ENCODE measurements around the gene CEP152. TPM values are rescaled to one million over a fixed set of nuclear protein-coding genes. Genes with fewer than 3 reads are reported as not detected.

The CEP152 gene
- total and polyA plus RNA-seq, 2 donors (not counting 1 experiment from before 2014, with no cell fraction given): 1.5 to 18.0 TPM

DNA sequence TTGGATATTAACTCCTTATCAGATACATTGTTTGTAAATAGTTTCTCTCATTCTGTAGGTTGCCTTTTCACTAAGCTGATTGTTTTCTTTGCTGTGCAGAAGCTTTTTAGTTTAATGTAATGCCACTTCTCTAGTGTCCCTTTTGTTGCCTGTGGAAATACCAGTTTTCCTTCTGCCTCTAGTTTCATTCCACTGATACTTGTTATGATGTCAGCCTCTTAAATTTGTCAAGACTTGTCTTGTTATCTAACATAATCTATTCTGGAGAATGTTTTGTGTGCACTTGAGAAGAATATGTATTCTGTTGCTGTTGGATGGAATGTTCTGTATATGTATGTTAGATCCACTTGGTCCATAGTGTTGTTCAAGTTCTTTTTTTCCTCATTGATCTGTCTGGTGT lies 18.0 kb upstream of the CEP152 start:
- no peak overlapping the region for H3K27ac ChIP-seq (ENCODE audit: low read length in 2 of 2)
- intact Hi-C loops (cut with micrococcal nuclease): no loop called here

GRCh38 chr15:48828471-48828870 lies 17.6 kb upstream of the CEP152 start:
- no peak overlapping the region for H3K4me3 Mint-ChIP-seq
- no peak for TF ChIP-seq EZH2 (IDR thresholded peaks at IDR 0.05; ENCODE audit: borderline replicate concordance, insufficient read depth, low read depth, low read length, poor library complexity, severe bottlenecking)
- TF ChIP-seq, protein P1, sequence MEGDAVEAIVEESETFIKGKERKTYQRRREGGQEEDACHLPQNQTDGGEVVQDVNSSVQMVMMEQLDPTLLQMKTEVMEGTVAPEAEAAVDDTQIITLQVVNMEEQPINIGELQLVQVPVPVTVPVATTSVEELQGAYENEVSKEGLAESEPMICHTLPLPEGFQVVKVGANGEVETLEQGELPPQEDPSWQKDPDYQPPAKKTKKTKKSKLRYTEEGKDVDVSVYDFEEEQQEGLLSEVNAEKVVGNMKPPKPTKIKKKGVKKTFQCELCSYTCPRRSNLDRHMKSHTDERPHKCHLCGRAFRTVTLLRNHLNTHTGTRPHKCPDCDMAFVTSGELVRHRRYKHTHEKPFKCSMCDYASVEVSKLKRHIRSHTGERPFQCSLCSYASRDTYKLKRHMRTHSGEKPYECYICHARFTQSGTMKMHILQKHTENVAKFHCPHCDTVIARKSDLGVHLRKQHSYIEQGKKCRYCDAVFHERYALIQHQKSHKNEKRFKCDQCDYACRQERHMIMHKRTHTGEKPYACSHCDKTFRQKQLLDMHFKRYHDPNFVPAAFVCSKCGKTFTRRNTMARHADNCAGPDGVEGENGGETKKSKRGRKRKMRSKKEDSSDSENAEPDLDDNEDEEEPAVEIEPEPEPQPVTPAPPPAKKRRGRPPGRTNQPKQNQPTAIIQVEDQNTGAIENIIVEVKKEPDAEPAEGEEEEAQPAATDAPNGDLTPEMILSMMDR (IDR thresholded peaks at IDR 0.05): no peak
- no CpG with 5 or more reads among the region's 4 CpGs for WGBS (ENCODE audit: insufficient coverage)
- Histone ChIP-seq H3K4me1 (ENCODE audit: control insufficient read depth in 2 of 2, insufficient read depth in 2 of 2, low read length in 2 of 2) (no peaks in the 10 kb centered on the region), H3K79me2 (ENCODE audit: control insufficient read depth, insufficient read depth, low read length) (no peaks in the 10 kb centered on the region), H3K9ac (ENCODE audit: low read length) (no peak overlapping the region), H3K27me3 (replicated peaks in 1 of 4; ENCODE audit: control extremely low read depth in 1 of 4, control insufficient read depth in 3 of 4, insufficient read depth in 4 of 4, low read length in 3 of 4) (peaks cover 0 to under 1% (median 0%) of the 10 kb centered on the region in 4 experiments), H3K4me3 (ENCODE audit: control extremely low read depth in 1 of 5, extremely low read depth in 1 of 5, insufficient read depth in 1 of 5, low read depth in 2 of 5, low read length in 4 of 5) (no peak overlapping the region), H3K36me3 (replicated peaks in 1 of 2; ENCODE audit: control extremely low read depth in 1 of 2, control insufficient read depth in 1 of 2, extremely low read depth in 1 of 2, insufficient read depth in 2 of 2, low read length in 1 of 2) (no peaks in the 10 kb centered on the region), H2AFZ (ENCODE audit: insufficient read depth, low read depth, low read length, poor library complexity, severe bottlenecking) (no peak overlapping the region), H3K27ac (ENCODE audit: low read length in 2 of 2) (no peak overlapping the region), H3K4me2 (replicated peaks; ENCODE audit: low read depth, low read length, poor library complexity, severe bottlenecking) (no peak overlapping the region), H4K20me1 (ENCODE audit: control insufficient read depth, insufficient read depth, low read length, poor library complexity, severe bottlenecking) (no peaks in the 10 kb centered on the region), H3K9me3 (ENCODE audit: control extremely low read depth in 1 of 3, control insufficient read depth in 2 of 3, insufficient read depth in 1 of 3, low read length in 2 of 3) (peaks cover 0 to 11% (median 8%) of the 10 kb centered on the region in 3 donors)
- peaks cover 4% of the 10 kb centered on the region for H3K9me3 Mint-ChIP-seq (ENCODE audit: insufficient read depth)
- H3K27me3 Mint-ChIP-seq: peaks cover 16% of the 10 kb centered on the region
- ChIA-PET CTCF (no interaction called here), POLR2A (no interaction called here)
- DNase-seq: no peak
- intact Hi-C loops (cut with micrococcal nuclease): no loop called here
- no peak for ATAC-seq (ENCODE audit: low read depth)
- no peak overlapping the region for H3K27ac Mint-ChIP-seq
- no peaks in the 10 kb centered on the region for H3K4me1 Mint-ChIP-seq

More for the DNA sequence above, 18.0 kb upstream of the CEP152 start:
- H3K27ac Mint-ChIP-seq: no peak overlapping the region
- no peaks in the 10 kb centered on the region for H3K4me1 ChIP-seq (ENCODE audit: control insufficient read depth in 2 of 2, insufficient read depth in 2 of 2, low read length in 2 of 2)
- no peak for TF ChIP-seq EZH2 (IDR thresholded peaks at IDR 0.05; ENCODE audit: borderline replicate concordance, insufficient read depth, low read depth, low read length, poor library complexity, severe bottlenecking)
- TF ChIP-seq, protein P1 (IDR thresholded peaks at IDR 0.05): no peak
- H3K4me2 ChIP-seq (replicated peaks; ENCODE audit: low read depth, low read length, poor library complexity, severe bottlenecking): no peak overlapping the region
- H3K4me1 Mint-ChIP-seq: no peaks in the 10 kb centered on the region
- ATAC-seq (ENCODE audit: low read depth) (no peak), DNase-seq (no peak)
- H2AFZ ChIP-seq (ENCODE audit: insufficient read depth, low read depth, low read length, poor library complexity, severe bottlenecking): no peak overlapping the region
- H3K36me3 ChIP-seq (replicated peaks in 1 of 2; ENCODE audit: control extremely low read depth in 1 of 2, control insufficient read depth in 1 of 2, extremely low read depth in 1 of 2, insufficient read depth in 2 of 2, low read length in 1 of 2): no peaks in the 10 kb centered on the region
- CTCF ChIA-PET: no interaction called here
- peaks cover 16% of the 10 kb centered on the region for H3K27me3 Mint-ChIP-seq
- no peak overlapping the region for H3K4me3 Mint-ChIP-seq
- no peaks in the 10 kb centered on the region for H3K79me2 ChIP-seq (ENCODE audit: control insufficient read depth, insufficient read depth, low read length)
- H3K4me3 ChIP-seq (ENCODE audit: control extremely low read depth in 1 of 5, extremely low read depth in 1 of 5, insufficient read depth in 1 of 5, low read depth in 2 of 5, low read length in 4 of 5): no peak overlapping the region
- H3K9ac ChIP-seq (ENCODE audit: low read length): no peak overlapping the region
- POLR2A ChIA-PET: no interaction called here
- no peaks in the 10 kb centered on the region for H3K27me3 ChIP-seq (replicated peaks in 1 of 4; ENCODE audit: control extremely low read depth in 1 of 4, control insufficient read depth in 3 of 4, insufficient read depth in 4 of 4, low read length in 3 of 4)
- H4K20me1 ChIP-seq (ENCODE audit: control insufficient read depth, insufficient read depth, low read length, poor library complexity, severe bottlenecking): no peaks in the 10 kb centered on the region
- peaks cover 6% of the 10 kb centered on the region for H3K9me3 Mint-ChIP-seq (ENCODE audit: insufficient read depth)
- peaks cover 0 to 13% (median 9%) of the 10 kb centered on the region in 3 donors for H3K9me3 ChIP-seq (ENCODE audit: control extremely low read depth in 1 of 3, control insufficient read depth in 2 of 3, insufficient read depth in 1 of 3, low read length in 2 of 3)

Measured in B cell (primary cell).